Activated T-helper 2 cell treated with anti-CD3 and anti-CD28 coated beads, Interferon-gamma antibody, Interleukin-2, Interleukin-4, amounts not matched to agents 10 μg/mL and 5 μg/mL and 100 μg/mL, durations not matched to agents 14 hours and 24 hours and 36 hours (primary cell): ENCODE data around the gene SLC9A3. TPM values are rescaled to one million over a fixed set of nuclear protein-coding genes. Genes with fewer than 3 reads are reported as not detected.
A peak's percentile ranks its signal among the peaks of the same experiment; 100 is the strongest.

Experiments used
- DNase-seq: peaks from one replicate; pipeline ENCODE4 v3.0.0; 2021; ENCODE audit warnings: low spot score
- H3K27ac Mint-ChIP-seq: one replicate; pipeline ENCODE4 v1.8.0; 2021; ENCODE audit warnings: mixed read lengths
- H3K27me3 Mint-ChIP-seq: one replicate; pipeline ENCODE4 v1.8.0; 2021; ENCODE audit warnings: low read depth, mixed read lengths
- H3K36me3 Mint-ChIP-seq: one replicate; pipeline ENCODE4 v1.8.0; 2021; ENCODE audit warnings: low read depth, mixed read lengths
- H3K4me1 Mint-ChIP-seq: one replicate; pipeline ENCODE4 v1.8.0; 2021; ENCODE audit warnings: low read depth, mixed read lengths
- H3K4me3 Mint-ChIP-seq: one replicate; pipeline ENCODE4 v1.8.0; 2021; ENCODE audit warnings: low read depth, mild to moderate bottlenecking, moderate library complexity, mixed read lengths
- H3K9me3 Mint-ChIP-seq: one replicate; pipeline ENCODE4 v1.8.0; 2021; ENCODE audit warnings: mixed read lengths
- intact Hi-C: fragments of 100-400 bp; cut with micrococcal nuclease; formaldehyde crosslinking; loops from one replicate; pipeline ENCODE4 v1.15.1; 2023
- total RNA-seq: library from RNA; stranded (reverse); gene quantifications from 2 replicates; pipeline ENCODE4 v1.2.3, GENCODE V29; 2022

SLC9A3 gene
- total RNA-seq: 2.4 and 2.8 TPM in 2 replicates

GRCh38 chr5:524234-524972 lies at the start of gene SLC9A3:
Gene SLC9A3 (minus strand): TSS chr5:524449.
- intact Hi-C loops: no loop called here
- peaks cover 51% of the 10 kb centered on the region for H3K27me3 Mint-ChIP-seq
- peaks cover 2% of the 10 kb centered on the region for H3K36me3 Mint-ChIP-seq
- peak within 1 kb of the TSS; percentile 8 for H3K4me3 Mint-ChIP-seq
- H3K4me1 Mint-ChIP-seq: peaks cover 20% of the 10 kb centered on the region
- H3K9me3 Mint-ChIP-seq: no peaks in the 10 kb centered on the region
- no peak for DNase-seq
- H3K27ac Mint-ChIP-seq: no peak within 1 kb of the TSS

DNA sequence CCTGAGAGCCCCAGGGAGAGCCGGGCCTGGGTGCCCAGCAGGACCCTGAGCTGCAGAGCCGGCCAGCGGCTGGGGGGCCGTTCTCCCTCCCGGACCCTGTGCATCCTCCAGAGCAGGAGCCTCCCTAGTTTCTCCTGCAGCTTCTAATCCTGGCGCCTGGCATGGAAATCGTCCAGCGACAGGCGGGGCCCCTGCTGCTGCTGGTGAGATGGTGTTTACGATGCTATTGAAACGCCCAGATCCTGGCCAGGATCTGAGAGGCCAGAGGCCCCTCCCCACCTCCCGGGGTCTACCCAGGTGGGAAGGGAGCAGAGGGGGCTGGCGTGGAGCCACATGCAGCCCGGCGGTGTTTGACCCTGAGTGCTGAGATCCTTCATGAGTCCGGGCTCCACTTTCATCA lies 49.7 kb upstream of the SLC9A3 start:
- Mint-ChIP-seq H3K9me3 (peaks cover 15% of the 10 kb centered on the region), H3K4me1 (no peaks in the 10 kb centered on the region), H3K27me3 (peaks cover 13% of the 10 kb centered on the region), H3K27ac (no peak overlapping the region), H3K4me3 (no peak overlapping the region), H3K36me3 (no peaks in the 10 kb centered on the region)
- intact Hi-C loops: no loop called here
- DNase-seq: no peak

- Mint-ChIP-seq H3K27ac (no peak overlapping the region), H3K4me3 (no peak overlapping the region), H3K36me3 (no peaks in the 10 kb centered on the region), H3K4me1 (no peaks in the 10 kb centered on the region), H3K9me3 (peaks cover 15% of the 10 kb centered on the region), H3K27me3 (peaks cover 9% of the 10 kb centered on the region)
- DNase-seq: no peak
- intact Hi-C loops: no loop called here
These were observed 49.0 kb upstream of the SLC9A3 start for GRCh38 chr5:573206-573605.

DNA sequence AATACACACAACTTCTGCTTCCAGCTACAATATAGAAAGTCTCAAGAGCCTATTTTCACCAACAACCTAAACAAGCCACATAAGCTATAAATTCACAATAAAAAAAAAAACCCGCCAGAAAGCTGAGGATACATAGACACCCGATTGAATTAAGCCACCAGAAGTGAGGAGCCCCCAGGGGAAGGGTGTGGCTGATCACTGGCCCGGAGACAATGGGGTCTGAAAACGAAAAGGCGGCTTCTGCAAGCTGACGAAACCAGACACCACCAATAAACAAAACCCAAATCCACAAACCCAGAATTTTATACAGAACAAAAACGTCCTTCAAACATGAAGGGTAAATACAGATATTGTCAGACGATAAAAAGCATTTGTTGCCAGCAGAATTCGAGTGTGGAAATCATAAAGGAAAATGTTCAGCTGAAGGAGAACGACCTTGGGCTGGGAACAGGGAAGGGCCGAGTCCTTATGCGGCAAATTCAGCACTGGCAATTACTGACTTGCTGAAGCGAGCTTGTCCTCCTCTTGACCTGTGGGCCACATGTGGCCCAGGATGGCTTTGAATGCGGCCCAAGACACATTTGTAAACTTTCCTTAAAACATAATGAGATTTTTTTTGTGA lies 48.3 kb upstream of the SLC9A3 start:
- Mint-ChIP-seq H3K9me3 (peaks cover 9% of the 10 kb centered on the region), H3K27ac (no peak overlapping the region), H3K4me1 (no peaks in the 10 kb centered on the region), H3K36me3 (no peaks in the 10 kb centered on the region), H3K4me3 (no peak overlapping the region), H3K27me3 (peaks cover 9% of the 10 kb centered on the region)
- no peak for DNase-seq
- intact Hi-C loops: no loop called here

DNA sequence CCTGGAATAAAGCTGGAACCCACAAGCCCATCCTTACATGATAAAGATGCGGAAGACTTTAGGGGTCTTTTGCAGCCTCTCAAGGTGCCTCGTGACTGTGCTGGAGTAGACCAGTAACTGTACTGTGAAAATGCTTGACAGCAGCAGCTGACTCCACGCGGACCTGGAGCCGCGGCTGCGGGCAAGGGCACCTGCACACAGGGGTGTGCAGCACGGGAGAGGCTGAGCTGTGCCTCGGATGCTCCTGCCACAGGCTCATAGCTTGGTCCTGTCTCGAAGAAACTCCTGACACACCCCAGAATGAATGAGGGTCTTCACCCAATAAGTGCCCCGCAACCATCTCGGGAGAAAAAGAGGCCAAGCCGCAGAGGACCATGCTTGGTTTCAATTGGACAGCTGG lies 47.5 kb upstream of the SLC9A3 start:
- Mint-ChIP-seq H3K4me3 (no peak overlapping the region), H3K27ac (no peak overlapping the region), H3K4me1 (no peaks in the 10 kb centered on the region), H3K36me3 (no peaks in the 10 kb centered on the region), H3K27me3 (peaks cover 13% of the 10 kb centered on the region), H3K9me3 (peaks cover 8% of the 10 kb centered on the region)
- intact Hi-C loops: no loop called here
- DNase-seq: no peak

- Mint-ChIP-seq H3K36me3 (no peaks in the 10 kb centered on the region), H3K9me3 (peaks cover 8% of the 10 kb centered on the region), H3K4me1 (no peaks in the 10 kb centered on the region), H3K27ac (no peak overlapping the region), H3K4me3 (no peak overlapping the region), H3K27me3 (peaks cover 19% of the 10 kb centered on the region)
- DNase-seq: no peak
- intact Hi-C loops: no loop called here
These were observed 46.6 kb upstream of the SLC9A3 start for GRCh38 chr5:570886-571285.

DNA sequence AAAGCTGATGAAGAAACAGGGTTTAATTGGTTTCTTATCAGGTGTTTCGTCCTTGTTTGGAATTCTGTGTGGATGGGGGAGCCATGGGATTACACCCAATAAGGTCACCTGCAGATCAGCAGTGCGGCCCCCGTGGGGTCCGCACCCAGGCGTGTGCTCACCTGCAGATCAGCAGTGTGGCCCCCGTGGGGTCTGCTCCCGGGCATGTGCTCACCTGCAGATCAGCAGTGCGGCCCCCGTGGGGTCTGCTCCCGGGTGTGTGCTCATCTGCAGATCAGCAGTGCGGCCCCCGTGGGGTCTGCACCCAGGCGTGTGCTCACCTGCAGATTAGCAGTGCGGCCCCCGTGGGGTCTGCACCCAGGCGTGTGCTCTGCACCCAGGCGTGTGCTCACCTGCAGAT lies 46.2 kb upstream of the SLC9A3 start:
- Mint-ChIP-seq H3K9me3 (peaks cover 3% of the 10 kb centered on the region), H3K4me3 (no peak overlapping the region), H3K4me1 (no peaks in the 10 kb centered on the region), H3K27me3 (peaks cover 17% of the 10 kb centered on the region), H3K36me3 (no peaks in the 10 kb centered on the region), H3K27ac (no peak overlapping the region)
- intact Hi-C loops: no loop called here
- DNase-seq: no peak

DNA sequence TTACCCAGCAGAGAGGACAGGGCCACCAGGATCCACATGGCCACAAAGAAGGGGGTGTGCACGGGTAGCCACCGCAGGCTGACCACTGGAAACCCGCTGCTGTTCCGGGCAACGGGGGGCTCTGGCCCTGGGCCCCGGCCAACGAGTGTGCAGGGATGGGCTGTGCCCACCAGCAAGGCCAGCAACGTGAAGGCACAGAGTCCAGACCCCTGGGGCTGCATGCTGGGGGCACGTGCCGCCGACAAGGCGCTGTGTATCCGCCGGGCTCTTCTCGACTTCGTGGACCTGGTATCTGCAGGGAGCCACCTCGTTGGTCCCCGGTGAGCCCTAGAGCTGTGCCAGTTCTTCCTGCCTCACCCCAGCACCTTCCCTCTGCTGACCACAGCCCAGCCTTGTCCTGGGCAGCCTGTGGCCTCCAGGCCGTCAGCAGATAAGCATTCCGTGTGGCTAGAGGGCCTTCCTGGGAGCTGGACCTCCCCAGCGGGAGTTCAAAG lies 45.7 kb upstream of the SLC9A3 start:
- H3K9me3 Mint-ChIP-seq: no peaks in the 10 kb centered on the region
- no peaks in the 10 kb centered on the region for H3K4me1 Mint-ChIP-seq
- intact Hi-C loops: no loop called here
- H3K4me3 Mint-ChIP-seq: no peak overlapping the region
- no peak overlapping the region for H3K27ac Mint-ChIP-seq
- DNase-seq: no peak
- peaks cover 14% of the 10 kb centered on the region for H3K27me3 Mint-ChIP-seq
- H3K36me3 Mint-ChIP-seq: no peaks in the 10 kb centered on the region

- H3K4me1 Mint-ChIP-seq: no peaks in the 10 kb centered on the region
- no peak overlapping the region for H3K4me3 Mint-ChIP-seq
- intact Hi-C loops: no loop called here
- no peaks in the 10 kb centered on the region for H3K9me3 Mint-ChIP-seq
- DNase-seq: no peak
- peaks cover 14% of the 10 kb centered on the region for H3K27me3 Mint-ChIP-seq
- H3K27ac Mint-ChIP-seq: no peak overlapping the region
- no peaks in the 10 kb centered on the region for H3K36me3 Mint-ChIP-seq
These were observed 45.2 kb upstream of the SLC9A3 start for GRCh38 chr5:569358-569867.

GRCh38 chr5:568809-569208 lies 44.6 kb upstream of the SLC9A3 start:
- Mint-ChIP-seq H3K4me1 (no peaks in the 10 kb centered on the region), H3K27me3 (peaks cover 14% of the 10 kb centered on the region), H3K36me3 (no peaks in the 10 kb centered on the region), H3K27ac (no peak overlapping the region), H3K9me3 (no peaks in the 10 kb centered on the region), H3K4me3 (no peak overlapping the region)
- DNase-seq: no peak
- intact Hi-C loops: no loop called here

DNA sequence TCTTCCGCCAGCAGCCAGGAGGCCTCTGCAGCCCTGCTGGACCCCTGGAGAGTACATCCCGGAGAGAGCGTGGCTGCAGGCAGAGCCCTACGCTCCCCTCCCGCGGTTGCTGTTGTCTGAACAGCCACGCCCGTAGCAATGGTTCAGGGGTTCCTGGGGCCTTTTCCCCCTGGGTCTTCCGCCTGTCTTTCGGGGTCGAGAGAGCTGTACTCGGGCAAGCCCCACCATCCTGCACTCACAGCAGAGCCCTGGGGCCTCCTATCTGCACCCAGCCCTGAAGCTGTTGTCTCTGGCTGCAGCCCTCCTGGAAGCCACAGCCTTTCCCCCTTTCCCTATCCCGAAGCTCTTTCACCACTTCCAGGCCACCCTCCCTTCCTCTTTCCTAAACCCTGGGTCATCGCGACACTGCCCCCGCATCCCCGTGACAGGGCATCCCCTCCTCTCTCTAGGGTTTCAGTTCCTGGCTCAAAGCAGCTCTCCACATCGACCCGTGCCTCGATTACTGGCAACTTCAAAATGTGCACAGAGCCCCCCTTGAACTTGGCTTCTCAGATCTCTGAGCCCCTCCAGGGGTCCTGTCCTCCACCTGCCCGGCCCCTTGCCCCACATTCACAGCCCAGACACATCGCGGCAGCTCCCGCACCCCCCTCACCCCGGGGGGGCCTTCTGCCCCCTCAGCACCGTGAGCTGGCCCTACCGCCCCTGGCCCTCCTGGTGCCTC lies 44.0 kb upstream of the SLC9A3 start:
- no peak for DNase-seq
- intact Hi-C loops: no loop called here
- Mint-ChIP-seq H3K36me3 (no peaks in the 10 kb centered on the region), H3K27ac (no peak overlapping the region), H3K4me1 (no peaks in the 10 kb centered on the region), H3K4me3 (no peak overlapping the region), H3K9me3 (no peaks in the 10 kb centered on the region), H3K27me3 (peaks cover 14% of the 10 kb centered on the region)

GRCh38 chr5:567664-568060 lies 43.4 kb upstream of the SLC9A3 start:
- Mint-ChIP-seq H3K4me1 (no peaks in the 10 kb centered on the region), H3K36me3 (no peaks in the 10 kb centered on the region), H3K27ac (no peak overlapping the region), H3K27me3 (peaks cover 14% of the 10 kb centered on the region), H3K4me3 (no peak overlapping the region), H3K9me3 (no peaks in the 10 kb centered on the region)
- DNase-seq: no peak
- intact Hi-C loops: no loop called here
